GM23338 (cell line): ENCODE results near the gene AKAP8L.

Experiments used
- CREB1 ChIP-seq: fragments of 250-450 bp; sonication (Bioruptor Pico); IDR thresholded peaks from 2 replicates; pipeline ENCODE4 v1.5.0; 2020; ENCODE audit warnings: low read depth, mild to moderate bottlenecking, moderate library complexity
- EZH2 ChIP-seq: fragments of 200-600 bp; sonication (generic); IDR thresholded peaks from one replicate; pipeline ENCODE4 v1.8.0; 2017; ENCODE audit warnings: antibody characterized with exemption, mild to moderate bottlenecking, low read depth; ENCODE audit not compliant: unreplicated experiment
- EZH2phosphoT487 ChIP-seq: fragments of 200-600 bp; sonication (generic); IDR thresholded peaks from one replicate; pipeline ENCODE4 v1.8.1; 2018; ENCODE audit warnings: antibody characterized with exemption; ENCODE audit not compliant: unreplicated experiment
- JUNB ChIP-seq: IDR thresholded peaks from one replicate; pipeline ENCODE4 v1.6.1; 2016; ENCODE audit warnings: antibody characterized with exemption; ENCODE audit not compliant: unreplicated experiment
- NANOG ChIP-seq: IDR thresholded peaks from 2 replicates; pipeline ENCODE4 v1.6.1; 2016; ENCODE audit warnings: antibody characterized with exemption, borderline replicate concordance
- POLR2AphosphoS5 ChIP-seq: IDR thresholded peaks from 2 replicates; pipeline ENCODE4 v1.6.1; 2016; ENCODE audit warnings: antibody characterized with exemption, low read depth
- STAT1 ChIP-seq: IDR thresholded peaks from one replicate; pipeline ENCODE4 v1.6.1; 2016; ENCODE audit warnings: antibody characterized with exemption; ENCODE audit not compliant: unreplicated experiment
- ZNF114 ChIP-seq: fragments of 250-450 bp; sonication (Bioruptor Pico); IDR thresholded peaks from 2 replicates; pipeline ENCODE4 v1.5.0; 2020; ENCODE audit warnings: mild to moderate bottlenecking, moderate library complexity
- ZNF331 ChIP-seq: fragments of 250-450 bp; sonication (Bioruptor Pico); IDR thresholded peaks from 2 replicates; pipeline ENCODE4 v1.5.0; 2020; ENCODE audit warnings: low read depth, mild to moderate bottlenecking, moderate library complexity
- TF ChIP-seq, protein P1 (sequence below), 2 experiments: fragments of 200-600 bp in 1 of 2; sonication (generic) in 1 of 2; conservative IDR thresholded peaks; 2 replicates each; pipeline versions ENCODE4 v1.5.1 to v1.6.1; 2016 to 2017; ENCODE audit warnings: antibody characterized with exemption in 2 of 2, low read depth in 2 of 2, mild to moderate bottlenecking in 2 of 2, moderate library complexity in 1 of 2
- TF ChIP-seq, protein P2 (sequence below): IDR thresholded peaks from one replicate; pipeline ENCODE4 v1.6.1; 2018; ENCODE audit warnings: antibody characterized with exemption; ENCODE audit not compliant: unreplicated experiment
- TF ChIP-seq, protein P3 (sequence below): IDR thresholded peaks from 2 replicates; pipeline ENCODE4 v1.6.1; 2016; ENCODE audit warnings: antibody characterized with exemption
- TF ChIP-seq, protein P4 (sequence below): fragments of 250-450 bp; sonication (Bioruptor Pico); IDR thresholded peaks from 2 replicates; pipeline ENCODE4 v1.5.0; 2020; ENCODE audit warnings: mild to moderate bottlenecking, moderate library complexity

DNA sequence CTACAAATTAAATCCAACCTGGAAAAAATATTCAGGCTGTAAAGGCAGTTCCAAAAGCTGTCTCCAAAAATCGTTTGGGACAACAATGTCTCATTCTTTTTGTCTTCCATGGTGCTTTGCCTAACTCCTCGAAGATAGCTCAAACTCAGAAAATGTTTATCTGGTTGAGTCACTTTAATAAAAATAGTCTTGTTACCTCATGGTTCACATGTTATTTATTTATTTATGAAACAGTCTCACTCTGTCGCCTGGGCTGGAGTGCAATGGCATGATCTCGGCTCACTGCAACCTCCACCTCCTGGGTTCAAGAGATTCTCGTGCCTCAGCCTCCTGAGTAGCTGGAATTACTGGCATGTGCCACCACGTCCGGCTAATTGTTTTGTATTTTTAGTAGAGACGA is 81.6 kb downstream of the AKAP8L start:
- TF ChIP-seq, protein P1, sequence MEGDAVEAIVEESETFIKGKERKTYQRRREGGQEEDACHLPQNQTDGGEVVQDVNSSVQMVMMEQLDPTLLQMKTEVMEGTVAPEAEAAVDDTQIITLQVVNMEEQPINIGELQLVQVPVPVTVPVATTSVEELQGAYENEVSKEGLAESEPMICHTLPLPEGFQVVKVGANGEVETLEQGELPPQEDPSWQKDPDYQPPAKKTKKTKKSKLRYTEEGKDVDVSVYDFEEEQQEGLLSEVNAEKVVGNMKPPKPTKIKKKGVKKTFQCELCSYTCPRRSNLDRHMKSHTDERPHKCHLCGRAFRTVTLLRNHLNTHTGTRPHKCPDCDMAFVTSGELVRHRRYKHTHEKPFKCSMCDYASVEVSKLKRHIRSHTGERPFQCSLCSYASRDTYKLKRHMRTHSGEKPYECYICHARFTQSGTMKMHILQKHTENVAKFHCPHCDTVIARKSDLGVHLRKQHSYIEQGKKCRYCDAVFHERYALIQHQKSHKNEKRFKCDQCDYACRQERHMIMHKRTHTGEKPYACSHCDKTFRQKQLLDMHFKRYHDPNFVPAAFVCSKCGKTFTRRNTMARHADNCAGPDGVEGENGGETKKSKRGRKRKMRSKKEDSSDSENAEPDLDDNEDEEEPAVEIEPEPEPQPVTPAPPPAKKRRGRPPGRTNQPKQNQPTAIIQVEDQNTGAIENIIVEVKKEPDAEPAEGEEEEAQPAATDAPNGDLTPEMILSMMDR (conservative IDR thresholded peaks at IDR 0.05; ENCODE audit: low read depth in 2 of 2) = no peak
- TF ChIP-seq ZNF331 = no peak
- no peak for TF ChIP-seq POLR2AphosphoS5
- no peak for TF ChIP-seq EZH2
- TF ChIP-seq ZNF114 = no peak
- TF ChIP-seq, protein P2, sequence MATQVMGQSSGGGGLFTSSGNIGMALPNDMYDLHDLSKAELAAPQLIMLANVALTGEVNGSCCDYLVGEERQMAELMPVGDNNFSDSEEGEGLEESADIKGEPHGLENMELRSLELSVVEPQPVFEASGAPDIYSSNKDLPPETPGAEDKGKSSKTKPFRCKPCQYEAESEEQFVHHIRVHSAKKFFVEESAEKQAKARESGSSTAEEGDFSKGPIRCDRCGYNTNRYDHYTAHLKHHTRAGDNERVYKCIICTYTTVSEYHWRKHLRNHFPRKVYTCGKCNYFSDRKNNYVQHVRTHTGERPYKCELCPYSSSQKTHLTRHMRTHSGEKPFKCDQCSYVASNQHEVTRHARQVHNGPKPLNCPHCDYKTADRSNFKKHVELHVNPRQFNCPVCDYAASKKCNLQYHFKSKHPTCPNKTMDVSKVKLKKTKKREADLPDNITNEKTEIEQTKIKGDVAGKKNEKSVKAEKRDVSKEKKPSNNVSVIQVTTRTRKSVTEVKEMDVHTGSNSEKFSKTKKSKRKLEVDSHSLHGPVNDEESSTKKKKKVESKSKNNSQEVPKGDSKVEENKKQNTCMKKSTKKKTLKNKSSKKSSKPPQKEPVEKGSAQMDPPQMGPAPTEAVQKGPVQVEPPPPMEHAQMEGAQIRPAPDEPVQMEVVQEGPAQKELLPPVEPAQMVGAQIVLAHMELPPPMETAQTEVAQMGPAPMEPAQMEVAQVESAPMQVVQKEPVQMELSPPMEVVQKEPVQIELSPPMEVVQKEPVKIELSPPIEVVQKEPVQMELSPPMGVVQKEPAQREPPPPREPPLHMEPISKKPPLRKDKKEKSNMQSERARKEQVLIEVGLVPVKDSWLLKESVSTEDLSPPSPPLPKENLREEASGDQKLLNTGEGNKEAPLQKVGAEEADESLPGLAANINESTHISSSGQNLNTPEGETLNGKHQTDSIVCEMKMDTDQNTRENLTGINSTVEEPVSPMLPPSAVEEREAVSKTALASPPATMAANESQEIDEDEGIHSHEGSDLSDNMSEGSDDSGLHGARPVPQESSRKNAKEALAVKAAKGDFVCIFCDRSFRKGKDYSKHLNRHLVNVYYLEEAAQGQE = no peak
- TF ChIP-seq STAT1 = no peak
- no peak for TF ChIP-seq NANOG
- no peak for TF ChIP-seq CREB1 (CRISPR knock-in tag)
- TF ChIP-seq EZH2phosphoT487 = no peak
- no peak for TF ChIP-seq JUNB
- TF ChIP-seq, protein P3, sequence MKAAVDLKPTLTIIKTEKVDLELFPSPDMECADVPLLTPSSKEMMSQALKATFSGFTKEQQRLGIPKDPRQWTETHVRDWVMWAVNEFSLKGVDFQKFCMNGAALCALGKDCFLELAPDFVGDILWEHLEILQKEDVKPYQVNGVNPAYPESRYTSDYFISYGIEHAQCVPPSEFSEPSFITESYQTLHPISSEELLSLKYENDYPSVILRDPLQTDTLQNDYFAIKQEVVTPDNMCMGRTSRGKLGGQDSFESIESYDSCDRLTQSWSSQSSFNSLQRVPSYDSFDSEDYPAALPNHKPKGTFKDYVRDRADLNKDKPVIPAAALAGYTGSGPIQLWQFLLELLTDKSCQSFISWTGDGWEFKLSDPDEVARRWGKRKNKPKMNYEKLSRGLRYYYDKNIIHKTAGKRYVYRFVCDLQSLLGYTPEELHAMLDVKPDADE = no peak
- TF ChIP-seq, protein P4, sequence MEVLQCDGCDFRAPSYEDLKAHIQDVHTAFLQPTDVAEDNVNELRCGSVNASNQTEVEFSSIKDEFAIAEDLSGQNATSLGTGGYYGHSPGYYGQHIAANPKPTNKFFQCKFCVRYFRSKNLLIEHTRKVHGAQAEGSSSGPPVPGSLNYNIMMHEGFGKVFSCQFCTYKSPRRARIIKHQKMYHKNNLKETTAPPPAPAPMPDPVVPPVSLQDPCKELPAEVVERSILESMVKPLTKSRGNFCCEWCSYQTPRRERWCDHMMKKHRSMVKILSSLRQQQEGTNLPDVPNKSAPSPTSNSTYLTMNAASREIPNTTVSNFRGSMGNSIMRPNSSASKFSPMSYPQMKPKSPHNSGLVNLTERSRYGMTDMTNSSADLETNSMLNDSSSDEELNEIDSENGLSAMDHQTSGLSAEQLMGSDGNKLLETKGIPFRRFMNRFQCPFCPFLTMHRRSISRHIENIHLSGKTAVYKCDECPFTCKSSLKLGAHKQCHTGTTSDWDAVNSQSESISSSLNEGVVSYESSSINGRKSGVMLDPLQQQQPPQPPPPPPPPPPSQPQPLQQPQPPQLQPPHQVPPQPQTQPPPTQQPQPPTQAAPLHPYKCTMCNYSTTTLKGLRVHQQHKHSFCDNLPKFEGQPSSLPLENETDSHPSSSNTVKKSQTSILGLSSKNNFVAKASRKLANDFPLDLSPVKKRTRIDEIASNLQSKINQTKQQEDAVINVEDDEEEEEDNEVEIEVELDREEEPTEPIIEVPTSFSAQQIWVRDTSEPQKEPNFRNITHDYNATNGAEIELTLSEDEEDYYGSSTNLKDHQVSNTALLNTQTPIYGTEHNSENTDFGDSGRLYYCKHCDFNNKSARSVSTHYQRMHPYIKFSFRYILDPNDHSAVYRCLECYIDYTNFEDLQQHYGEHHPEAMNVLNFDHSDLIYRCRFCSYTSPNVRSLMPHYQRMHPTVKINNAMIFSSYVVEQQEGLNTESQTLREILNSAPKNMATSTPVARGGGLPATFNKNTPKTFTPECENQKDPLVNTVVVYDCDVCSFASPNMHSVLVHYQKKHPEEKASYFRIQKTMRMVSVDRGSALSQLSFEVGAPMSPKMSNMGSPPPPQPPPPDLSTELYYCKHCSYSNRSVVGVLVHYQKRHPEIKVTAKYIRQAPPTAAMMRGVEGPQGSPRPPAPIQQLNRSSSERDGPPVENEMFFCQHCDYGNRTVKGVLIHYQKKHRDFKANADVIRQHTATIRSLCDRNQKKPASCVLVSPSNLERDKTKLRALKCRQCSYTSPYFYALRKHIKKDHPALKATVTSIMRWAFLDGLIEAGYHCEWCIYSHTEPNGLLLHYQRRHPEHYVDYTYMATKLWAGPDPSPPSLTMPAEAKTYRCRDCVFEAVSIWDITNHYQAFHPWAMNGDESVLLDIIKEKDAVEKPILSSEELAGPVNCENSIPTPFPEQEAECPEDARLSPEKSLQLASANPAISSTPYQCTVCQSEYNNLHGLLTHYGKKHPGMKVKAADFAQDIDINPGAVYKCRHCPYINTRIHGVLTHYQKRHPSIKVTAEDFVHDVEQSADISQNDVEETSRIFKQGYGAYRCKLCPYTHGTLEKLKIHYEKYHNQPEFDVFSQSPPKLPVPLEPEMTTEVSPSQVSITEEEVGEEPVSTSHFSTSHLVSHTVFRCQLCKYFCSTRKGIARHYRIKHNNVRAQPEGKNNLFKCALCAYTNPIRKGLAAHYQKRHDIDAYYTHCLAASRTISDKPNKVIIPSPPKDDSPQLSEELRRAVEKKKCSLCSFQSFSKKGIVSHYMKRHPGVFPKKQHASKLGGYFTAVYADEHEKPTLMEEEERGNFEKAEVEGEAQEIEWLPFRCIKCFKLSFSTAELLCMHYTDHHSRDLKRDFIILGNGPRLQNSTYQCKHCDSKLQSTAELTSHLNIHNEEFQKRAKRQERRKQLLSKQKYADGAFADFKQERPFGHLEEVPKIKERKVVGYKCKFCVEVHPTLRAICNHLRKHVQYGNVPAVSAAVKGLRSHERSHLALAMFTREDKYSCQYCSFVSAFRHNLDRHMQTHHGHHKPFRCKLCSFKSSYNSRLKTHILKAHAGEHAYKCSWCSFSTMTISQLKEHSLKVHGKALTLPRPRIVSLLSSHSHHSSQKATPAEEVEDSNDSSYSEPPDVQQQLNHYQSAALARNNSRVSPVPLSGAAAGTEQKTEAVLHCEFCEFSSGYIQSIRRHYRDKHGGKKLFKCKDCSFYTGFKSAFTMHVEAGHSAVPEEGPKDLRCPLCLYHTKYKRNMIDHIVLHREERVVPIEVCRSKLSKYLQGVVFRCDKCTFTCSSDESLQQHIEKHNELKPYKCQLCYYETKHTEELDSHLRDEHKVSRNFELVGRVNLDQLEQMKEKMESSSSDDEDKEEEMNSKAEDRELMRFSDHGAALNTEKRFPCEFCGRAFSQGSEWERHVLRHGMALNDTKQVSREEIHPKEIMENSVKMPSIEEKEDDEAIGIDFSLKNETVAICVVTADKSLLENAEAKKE = no peak
